Measurements from ENCODE around the gene LRRC41. TPM values are rescaled to one million over a fixed set of nuclear protein-coding genes. Genes with fewer than 3 reads are reported as not detected.

LRRC41 gene
- total RNA-seq, 1 donor from 2014 or later, result 93.4 TPM

GRCh38 chr1:46277658-46278373, 25.6 kb downstream of the LRRC41 start:
- H3K9me3 Mint-ChIP-seq (ENCODE audit: unreplicated experiment), result no peaks in the 10 kb centered on the region
- no peak for TF ChIP-seq CTCF (IDR thresholded peaks at IDR 0.05)
- no peak overlapping the region for H3K4me3 Mint-ChIP-seq (ENCODE audit: unreplicated experiment)
- no peak for DNase-seq (ENCODE audit: extremely low spot score, unreplicated experiment)
- no peak overlapping the region for H3K27ac Mint-ChIP-seq (ENCODE audit: unreplicated experiment)
- H3K36me3 Mint-ChIP-seq (ENCODE audit: unreplicated experiment), result peaks cover 6% of the 10 kb centered on the region
- H3K27me3 Mint-ChIP-seq (ENCODE audit: unreplicated experiment), result no peaks in the 10 kb centered on the region
- H3K4me1 Mint-ChIP-seq (ENCODE audit: unreplicated experiment), result no peaks in the 10 kb centered on the region

GRCh38 chr1:46275030-46275337, 28.4 kb downstream of the LRRC41 start:
- TF ChIP-seq CTCF (IDR thresholded peaks at IDR 0.05), result no peak
- H3K27me3 Mint-ChIP-seq (ENCODE audit: unreplicated experiment), result no peaks in the 10 kb centered on the region
- no peaks in the 10 kb centered on the region for H3K9me3 Mint-ChIP-seq (ENCODE audit: unreplicated experiment)
- no peak for DNase-seq (ENCODE audit: extremely low spot score, unreplicated experiment)
- H3K27ac Mint-ChIP-seq (ENCODE audit: unreplicated experiment), result no peak overlapping the region
- no peaks in the 10 kb centered on the region for H3K36me3 Mint-ChIP-seq (ENCODE audit: unreplicated experiment)
- no peaks in the 10 kb centered on the region for H3K4me1 Mint-ChIP-seq (ENCODE audit: unreplicated experiment)
- no peak overlapping the region for H3K4me3 Mint-ChIP-seq (ENCODE audit: unreplicated experiment)

- no peaks in the 10 kb centered on the region for H3K9me3 Mint-ChIP-seq (ENCODE audit: unreplicated experiment)
- no peaks in the 10 kb centered on the region for H3K27me3 Mint-ChIP-seq (ENCODE audit: unreplicated experiment)
- no peaks in the 10 kb centered on the region for H3K36me3 Mint-ChIP-seq (ENCODE audit: unreplicated experiment)
- no peak for DNase-seq (ENCODE audit: extremely low spot score, unreplicated experiment)
- no peak overlapping the region for H3K4me3 Mint-ChIP-seq (ENCODE audit: unreplicated experiment)
- H3K4me1 Mint-ChIP-seq (ENCODE audit: unreplicated experiment), result no peaks in the 10 kb centered on the region
- no peak overlapping the region for H3K27ac Mint-ChIP-seq (ENCODE audit: unreplicated experiment)
- no peak for TF ChIP-seq CTCF (IDR thresholded peaks at IDR 0.05)
Measured at GRCh38 chr1:46274225-46275029, 29.0 kb downstream of the LRRC41 start.

GRCh38 chr1:46268578-46268977, 34.8 kb downstream of the LRRC41 start:
- Mint-ChIP-seq H3K36me3 (ENCODE audit: unreplicated experiment) (no peaks in the 10 kb centered on the region), H3K27ac (ENCODE audit: unreplicated experiment) (no peak overlapping the region), H3K4me3 (ENCODE audit: unreplicated experiment) (no peak overlapping the region), H3K9me3 (ENCODE audit: unreplicated experiment) (no peaks in the 10 kb centered on the region), H3K4me1 (ENCODE audit: unreplicated experiment) (no peaks in the 10 kb centered on the region), H3K27me3 (ENCODE audit: unreplicated experiment) (no peaks in the 10 kb centered on the region)
- no peak for TF ChIP-seq CTCF (IDR thresholded peaks at IDR 0.05)
- DNase-seq (ENCODE audit: extremely low spot score, unreplicated experiment), result no peak

- no peaks in the 10 kb centered on the region for H3K4me1 Mint-ChIP-seq (ENCODE audit: unreplicated experiment)
- no peaks in the 10 kb centered on the region for H3K27me3 Mint-ChIP-seq (ENCODE audit: unreplicated experiment)
- H3K36me3 Mint-ChIP-seq (ENCODE audit: unreplicated experiment), result peaks cover 5% of the 10 kb centered on the region
- no peak for DNase-seq (ENCODE audit: extremely low spot score, unreplicated experiment)
- no peak overlapping the region for H3K27ac Mint-ChIP-seq (ENCODE audit: unreplicated experiment)
- no peaks in the 10 kb centered on the region for H3K9me3 Mint-ChIP-seq (ENCODE audit: unreplicated experiment)
- no peak for TF ChIP-seq CTCF (IDR thresholded peaks at IDR 0.05)
- H3K4me3 Mint-ChIP-seq (ENCODE audit: unreplicated experiment), result no peak overlapping the region
Measured at GRCh38 chr1:46263146-46263545, 40.3 kb downstream of the LRRC41 start.

Measured in osteocyte (in vitro differentiated cells).